C1 segment of cervical spinal cord (tissue), 14 donors: ENCODE measurements around the gene PIH1D1.
"Not testable (repeated sequence)": the region's sequence is repeated elsewhere in the genome, so short reads cannot be mapped to it uniquely, and the experiment has no call there.

Source experiments
- DNase-seq, 14 donors: peaks; one replicate each; lab custom pipeline; 2025; lab: John Stamatoyannopoulos, UW

PIH1D1 gene

DNA sequence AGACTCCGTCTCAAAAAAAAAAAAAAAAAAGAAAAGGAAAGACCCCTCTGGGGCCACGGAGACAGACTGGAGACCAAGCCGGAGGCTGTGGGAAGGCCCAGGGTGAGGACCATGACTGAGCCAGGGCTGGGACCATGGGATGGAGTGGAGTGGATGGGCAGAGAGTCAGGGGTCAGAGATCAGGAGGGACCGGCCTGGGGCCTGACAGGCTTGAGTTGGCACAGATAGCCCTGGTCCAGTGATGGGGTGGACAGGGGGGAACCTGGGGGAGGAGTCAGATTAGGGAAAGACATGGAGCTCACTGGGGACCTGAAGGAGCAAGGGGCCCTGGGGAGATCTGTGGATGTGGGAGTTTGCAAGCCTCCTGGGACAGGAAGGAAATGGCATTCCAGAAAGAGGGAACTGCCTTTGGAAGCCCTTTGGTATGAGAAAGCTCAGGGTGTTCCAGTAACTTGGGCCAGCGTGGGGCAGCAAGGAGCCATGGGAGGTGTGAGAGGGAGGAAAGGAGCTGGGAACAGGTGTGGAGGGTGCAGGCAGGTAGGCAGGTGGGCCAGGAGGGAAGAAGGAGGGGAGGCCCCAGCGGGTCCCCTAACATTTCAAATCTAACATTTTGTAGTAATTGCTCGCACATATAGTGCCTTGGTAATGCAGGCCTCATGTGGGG is 29.5 kb upstream of the PIH1D1 start:
- no peak for DNase-seq

DNA sequence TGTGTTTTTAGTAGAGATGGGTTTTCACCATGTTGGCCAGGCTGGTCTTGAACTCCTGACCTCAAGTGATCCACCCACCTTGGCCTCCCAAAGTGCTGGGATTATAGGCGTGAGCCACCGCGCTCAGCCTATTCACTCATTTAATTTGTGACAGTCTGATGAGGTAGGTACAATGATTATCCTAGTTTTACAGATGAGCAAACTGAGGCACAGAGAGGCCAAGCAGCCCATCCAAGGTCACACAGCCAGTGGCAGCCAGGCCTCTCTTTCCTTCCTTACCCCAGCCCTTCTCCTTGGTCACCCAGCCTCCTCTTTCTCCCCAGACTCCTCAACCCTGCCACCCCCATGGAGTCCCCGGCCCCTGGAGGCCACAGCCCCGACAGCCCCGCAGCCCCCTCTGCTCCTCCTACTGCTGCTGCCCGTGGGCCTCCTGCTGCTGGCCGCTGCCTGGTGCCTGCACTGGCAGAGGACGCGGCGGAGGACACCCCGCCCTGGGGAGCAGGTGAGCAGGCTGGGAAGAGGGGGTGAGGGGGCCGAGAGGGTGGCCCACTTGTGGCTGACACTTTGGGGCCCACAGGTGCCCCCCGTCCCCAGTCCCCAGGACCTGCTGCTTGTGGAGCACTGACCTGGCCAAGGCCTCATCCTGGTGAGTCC is 28.5 kb upstream of the PIH1D1 start:
- DNase-seq = no peak

DNA sequence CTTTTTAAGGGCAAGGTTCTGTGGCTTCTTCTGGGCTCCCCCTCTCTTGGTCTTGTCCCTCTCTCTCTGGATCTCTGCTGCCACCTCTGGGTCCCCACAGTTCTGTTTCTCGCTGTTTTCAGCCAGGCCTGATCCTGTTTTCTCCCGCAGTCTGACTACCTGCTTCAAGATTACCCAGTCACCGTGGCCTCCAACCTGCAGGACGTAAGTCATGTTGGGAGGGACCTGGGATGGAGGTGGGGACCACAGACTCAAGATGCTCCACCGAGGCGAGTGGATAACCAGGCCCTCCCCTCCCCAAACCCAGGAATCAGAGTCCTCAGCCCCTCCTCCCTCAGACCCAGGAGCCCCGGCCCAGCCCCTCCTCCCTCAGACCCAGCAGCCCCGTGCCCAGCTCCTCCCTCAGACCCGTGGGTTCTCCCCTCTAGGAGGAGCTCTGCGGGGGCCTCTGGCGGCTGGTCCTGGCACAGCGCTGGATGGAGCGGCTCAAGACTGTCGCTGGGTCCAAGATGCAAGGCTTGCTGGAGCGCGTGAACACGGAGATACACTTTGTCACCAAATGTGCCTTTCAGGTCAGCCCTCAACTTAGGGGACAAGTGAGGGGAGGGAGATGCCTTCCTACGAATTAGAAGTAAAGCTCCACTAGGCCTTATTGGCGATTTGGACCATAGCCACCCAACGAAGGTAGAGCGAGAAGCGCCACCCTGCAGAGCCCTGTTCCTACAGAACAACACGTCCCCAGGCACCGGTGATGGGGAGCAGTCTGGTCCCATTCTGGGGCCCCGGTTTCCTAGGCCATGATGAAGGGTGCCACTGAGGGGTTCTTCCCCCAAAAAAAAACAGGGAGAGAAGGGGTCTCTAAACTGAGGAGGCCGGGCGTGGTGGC is 24.6 kb upstream of the PIH1D1 start:
- peak in 6 of 14 donors; percentile 9 to 35 (median 16) for DNase-seq

DNA sequence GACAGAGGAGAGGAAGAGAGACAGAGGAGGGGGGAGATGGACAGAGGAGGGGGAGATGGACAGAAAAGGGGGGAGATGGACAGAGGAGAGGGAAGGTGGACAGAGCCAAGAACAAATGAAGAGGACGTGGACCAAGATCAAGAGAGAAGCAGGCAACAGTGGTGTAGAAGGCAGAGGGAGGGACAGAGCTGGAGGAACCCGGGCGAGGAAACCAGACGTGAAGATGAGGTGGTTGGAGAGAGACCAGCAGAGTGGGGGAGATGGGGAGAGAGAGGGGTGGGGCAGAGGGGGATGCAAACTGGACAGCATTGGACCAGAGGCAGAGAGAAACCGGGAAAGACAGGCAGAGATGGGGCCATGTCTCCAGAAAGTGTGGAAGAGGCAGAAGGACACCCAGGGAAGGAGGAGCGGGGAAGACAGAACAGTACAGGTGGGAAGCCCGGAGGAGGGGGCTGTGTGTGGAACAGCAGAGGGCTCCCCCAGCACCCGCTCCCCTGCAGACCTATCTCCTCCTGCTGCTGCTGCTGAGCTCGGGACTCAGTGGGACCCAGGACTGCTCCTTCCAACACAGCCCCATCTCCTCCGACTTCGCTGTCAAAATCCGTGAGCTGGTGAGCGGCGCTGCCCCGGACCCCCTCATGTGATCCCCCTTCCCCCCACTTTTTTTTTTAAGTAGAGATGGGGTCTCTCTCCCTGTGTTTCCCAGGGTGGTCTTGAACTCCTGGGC is 23.7 kb upstream of the PIH1D1 start:
- DNase-seq = no peak

DNA sequence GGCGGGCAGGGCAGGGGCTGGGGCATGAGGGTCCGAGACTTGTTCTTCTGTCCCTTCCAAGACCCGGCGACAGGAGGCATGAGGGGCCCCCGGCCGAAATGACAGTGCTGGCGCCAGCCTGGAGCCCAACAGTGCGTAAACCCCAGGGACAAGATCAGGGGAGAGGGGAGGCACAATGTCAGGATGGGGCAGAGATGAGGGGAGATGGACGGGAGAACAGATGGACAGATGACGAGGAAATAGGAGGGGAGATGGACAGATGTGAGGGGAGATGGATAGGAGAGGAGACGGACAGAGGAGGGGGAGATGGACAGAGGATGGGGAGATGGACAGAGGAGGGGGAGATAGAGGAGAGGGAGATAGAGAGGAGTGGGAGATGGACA is 22.9 kb upstream of the PIH1D1 start:
- DNase-seq = no peak

DNA sequence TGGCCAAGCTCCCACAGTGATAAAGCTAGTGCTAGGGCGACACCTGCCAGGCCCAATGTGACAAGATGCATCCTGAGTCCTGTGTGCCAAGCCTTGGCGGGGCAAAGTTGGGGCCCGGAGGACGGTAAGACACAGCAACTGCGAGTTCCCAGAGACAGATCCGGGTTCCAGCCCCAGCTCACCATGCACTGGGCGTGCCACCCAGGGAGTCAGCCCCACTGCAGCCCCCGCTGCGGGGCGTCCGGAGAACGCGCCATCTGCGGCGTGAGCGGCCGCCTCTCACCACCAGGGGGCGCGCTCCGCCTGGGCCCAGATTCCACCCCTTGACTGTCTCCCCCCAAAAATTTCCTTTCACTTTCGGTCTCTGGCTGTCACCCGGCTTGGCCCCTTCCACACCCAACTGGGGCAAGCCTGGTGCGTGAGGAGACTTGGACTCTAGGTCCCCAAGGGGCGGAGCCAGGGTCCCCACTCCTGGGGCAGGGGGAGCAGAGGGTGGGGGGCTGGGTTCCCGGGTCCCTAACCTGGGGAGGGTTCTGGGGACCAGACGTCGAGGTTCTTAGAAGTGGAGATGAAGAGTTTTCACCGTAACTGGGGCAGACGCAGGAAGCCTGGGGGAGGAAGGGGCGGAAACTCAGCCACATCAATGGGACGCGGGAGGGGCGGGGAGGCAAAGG is 22.4 kb upstream of the PIH1D1 start, which contains the start of gene FLT3LG:
Gene FLT3LG, plus strand, starts transcription at position 348 of the 674 bp plus-strand sequence. CDS start 425 bp downstream, outside the sequence.
- DNase-seq = peak in 12 of 14 donors; percentile 8 to 78 (median 46)

DNA sequence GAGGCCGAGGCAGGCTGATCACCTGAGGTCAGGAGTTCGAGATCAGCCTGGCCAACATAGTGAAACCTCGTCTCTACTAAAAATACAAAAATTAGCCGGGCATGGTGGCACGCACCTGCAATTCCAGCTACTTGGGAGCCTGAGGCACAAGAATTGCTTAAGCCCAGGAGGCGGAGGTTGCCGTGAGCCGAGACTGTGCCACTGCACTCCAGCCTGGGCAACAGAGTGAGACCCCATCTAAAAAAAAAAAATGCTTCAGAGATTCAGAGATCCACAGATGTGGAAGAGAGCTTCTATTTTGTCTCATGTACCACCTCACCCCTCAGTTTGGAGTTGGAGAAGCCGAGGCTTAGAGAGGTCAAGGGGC is 21.9 kb upstream of the PIH1D1 start:
- not testable (repeated sequence) for DNase-seq

DNA sequence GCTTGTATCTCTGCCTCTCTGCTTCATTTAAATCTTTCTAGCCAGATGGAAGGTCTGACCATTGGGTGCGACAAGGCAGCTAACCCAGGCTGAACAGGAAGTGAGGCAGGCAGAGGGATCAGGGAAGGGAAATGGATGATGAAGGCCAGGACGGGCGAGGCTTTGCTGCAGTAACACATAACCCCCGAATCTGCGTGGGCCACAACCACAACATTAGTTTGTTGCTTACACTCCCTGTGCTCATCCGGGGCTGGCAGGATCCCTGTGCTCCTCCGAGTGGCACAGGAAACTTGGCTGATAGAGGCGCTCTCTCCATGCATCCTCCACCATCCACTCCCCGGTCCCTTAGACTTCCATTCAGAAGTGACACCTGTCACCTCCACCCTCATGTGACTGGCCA is 21.3 kb upstream of the PIH1D1 start:
- no peak for DNase-seq

DNA sequence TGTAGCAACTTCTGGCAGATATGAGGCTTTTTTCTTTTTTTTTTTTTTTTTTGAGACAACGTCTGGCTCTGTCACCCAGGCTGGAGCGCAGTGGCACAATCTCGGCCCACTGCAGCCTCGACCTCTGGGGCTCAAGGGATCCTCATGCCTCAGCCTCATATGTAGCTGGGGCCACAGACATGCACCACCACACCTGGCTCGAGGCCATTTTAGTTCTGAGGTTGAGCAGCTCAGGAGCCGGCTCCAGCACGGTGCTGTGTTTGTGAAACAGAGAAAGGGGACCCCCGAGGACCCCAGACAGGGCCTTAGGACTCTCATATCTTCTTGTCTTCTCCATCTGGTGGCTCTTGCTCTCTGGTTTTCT is 19.0 kb upstream of the PIH1D1 start:
- no peak for DNase-seq

DNA sequence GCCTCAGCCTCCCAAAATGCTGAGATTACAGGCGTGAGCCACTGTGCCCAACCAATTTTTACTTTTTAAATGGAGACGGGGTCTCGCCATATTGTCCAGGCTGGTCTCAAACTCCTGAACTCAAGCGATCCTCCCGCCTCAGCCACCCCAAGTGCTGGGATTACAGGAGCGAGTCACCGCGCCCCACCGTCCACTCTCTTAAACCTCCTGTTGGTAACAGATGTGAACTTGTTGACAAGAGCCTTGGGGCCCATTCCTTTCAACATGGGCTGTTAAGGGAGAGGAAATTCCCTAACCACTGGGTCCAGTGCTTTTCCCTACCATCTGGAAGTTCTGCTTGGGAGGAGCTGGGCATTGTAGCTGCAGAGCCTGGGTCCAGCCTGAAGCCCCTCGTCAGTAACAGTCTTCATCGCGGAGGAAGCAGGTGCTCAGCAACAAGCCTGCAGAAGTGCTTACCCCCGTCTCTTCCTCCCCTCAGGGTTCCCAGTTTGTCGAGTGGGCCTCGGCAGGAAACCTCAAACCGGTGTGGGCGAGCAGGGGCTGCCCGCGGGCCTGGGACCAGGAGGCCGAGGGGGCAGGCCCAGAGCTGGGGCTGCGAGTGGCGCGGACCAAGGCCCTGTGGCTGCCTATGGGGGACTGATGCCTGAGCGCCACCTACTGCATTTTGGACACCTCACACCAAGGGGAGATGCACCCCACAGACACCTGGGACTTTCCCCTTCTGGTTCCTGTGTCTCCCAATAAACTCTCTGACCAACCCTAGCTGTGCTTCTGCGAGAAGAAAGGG is 18.4 kb upstream of the PIH1D1 start:
- no peak for DNase-seq

DNA sequence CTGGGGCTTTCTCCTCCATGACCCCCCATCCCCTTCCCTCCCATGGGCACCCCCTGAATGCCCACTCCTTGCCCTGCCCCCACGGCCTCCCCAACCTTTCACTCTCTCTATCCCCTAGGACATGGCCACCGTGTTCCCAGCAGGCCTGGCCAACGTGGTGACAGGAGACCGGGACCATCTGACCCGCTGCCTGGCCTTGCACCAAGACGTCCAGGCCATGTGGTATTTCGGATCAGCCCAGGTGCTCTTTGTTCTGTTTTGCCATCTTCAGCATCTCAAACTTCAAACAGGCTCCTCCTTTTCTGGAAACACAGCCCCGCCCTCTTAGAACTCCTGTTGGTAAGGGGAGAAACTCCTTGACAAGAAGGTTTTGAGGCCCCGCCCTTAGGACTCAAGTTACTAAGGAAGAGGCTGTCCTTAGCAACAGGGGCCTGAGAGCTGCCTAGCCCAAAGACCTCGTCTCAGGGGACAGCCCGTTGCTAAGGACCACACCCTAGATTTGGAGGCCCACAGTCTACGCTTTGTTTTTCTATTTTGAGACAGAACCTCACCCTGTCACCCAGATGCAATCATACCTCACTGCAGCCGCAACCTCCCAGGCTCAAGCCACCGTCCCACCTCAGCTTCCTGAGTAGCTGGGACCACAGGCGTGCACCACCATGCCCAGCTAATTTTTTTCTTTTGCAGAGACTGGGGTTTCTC is 17.3 kb upstream of the PIH1D1 start:
- no peak for DNase-seq

DNA sequence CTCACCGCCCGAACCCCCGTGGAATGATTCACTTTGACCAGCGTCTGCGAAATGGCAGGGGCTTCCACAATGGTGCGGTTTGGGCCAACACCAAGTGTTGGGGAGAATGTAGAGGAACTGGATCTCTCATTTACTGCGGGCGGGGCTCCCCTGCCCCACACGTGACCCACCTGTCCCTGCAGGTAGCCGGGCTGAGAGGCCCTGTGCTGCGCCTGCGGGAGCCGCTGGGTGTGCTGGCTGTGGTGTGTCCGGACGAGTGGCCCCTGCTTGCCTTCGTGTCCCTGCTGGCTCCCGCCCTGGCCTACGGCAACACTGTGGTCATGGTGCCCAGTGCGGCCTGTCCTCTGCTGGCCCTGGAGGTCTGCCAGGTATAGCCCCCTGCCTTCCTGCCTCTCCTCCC is 16.6 kb upstream of the PIH1D1 start:
- DNase-seq = no peak

DNA sequence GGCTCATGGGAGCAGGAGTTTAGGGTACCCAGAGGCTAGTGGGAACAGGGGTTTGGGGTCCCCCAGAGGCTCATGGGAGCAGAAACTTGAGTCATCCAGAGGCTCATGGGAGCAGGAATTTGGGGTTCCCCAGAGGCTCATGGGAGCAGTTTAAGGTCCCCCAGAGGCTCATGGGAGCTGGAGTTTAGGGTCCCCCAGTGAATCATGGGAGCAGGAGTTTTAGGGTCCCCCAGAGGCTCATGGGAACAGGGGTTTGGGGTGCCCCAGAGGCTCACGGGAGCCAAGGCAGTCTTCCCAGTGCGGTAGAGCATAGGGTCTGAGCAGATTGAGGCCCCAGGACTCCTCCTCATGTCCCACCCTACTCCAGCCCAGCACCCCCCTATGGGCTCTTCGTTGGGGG is 13.8 kb upstream of the PIH1D1 start:
- no peak for DNase-seq

DNA sequence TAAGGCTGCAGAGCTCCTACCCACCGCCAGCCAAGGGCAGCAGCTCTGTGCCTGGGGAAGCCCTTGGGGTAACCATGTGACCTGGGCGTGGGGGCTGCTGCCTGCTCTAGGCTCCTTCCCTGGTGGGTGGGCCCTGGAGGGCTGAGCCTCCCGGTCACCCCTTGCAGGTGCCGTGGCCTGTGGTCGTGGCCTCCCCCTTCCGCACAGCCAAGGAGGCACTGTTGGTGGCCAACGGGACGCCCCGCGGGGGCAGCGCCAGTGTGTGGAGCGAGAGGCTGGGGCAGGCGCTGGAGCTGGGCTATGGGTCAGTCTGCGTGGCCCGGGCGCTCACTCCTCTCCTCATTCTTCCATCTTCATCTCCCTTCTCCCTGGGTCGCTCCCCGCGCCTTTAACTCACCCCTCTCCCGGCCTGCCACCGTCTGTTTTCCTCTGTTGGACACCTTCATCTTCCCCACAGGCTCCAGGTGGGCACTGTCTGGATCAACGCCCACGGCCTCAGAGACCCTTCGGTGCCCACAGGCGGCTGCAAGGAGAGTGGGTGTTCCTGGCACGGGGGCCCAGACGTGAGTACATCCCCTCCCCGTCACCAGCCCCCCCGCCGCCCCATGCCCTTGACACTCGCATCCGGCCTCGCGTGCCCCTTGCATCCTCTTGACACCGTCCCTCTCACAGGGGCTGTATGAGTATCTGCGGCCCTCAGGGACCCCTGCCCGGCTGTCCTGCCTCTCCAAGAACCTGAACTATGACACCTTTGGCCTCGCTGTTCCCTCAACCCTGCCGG is 12.5 kb upstream of the PIH1D1 start:
- no peak for DNase-seq

DNA sequence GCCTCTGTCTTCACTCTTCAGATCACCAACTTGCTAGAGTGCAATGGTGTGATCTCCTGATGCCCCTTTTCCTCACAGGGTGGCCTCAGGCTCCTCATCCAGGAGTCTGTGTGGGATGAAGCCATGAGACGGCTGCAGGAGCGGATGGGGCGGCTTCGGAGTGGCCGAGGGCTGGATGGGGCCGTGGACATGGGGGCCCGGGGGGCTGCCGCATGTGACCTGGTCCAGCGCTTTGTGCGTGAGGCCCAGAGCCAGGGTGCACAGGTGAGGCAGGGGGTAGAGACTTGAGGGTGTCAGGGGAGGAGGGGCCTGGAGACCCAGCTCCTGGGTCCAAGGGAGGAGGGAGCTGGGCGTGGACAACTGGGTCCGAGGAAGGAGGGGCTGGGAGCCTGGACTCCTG is 10.9 kb upstream of the PIH1D1 start:
- DNase-seq = no peak

DNA sequence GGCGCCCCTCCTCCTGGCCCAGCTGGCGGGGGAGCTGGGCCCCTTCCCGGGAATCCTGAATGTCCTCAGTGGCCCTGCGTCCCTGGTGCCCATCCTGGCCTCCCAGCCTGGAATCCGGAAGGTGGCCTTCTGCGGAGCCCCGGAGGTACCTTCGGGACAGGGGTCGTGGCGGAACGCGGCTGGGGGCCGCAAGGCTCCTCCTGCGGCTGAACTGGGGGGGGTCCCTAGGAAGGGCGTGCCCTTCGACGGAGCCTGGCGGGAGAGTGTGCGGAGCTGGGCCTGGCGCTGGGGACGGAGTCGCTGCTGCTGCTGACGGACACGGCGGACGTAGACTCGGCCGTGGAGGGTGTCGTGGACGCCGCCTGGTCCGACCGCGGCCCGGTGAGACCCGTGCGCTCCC is 10.0 kb upstream of the PIH1D1 start:
- no peak for DNase-seq

DNA sequence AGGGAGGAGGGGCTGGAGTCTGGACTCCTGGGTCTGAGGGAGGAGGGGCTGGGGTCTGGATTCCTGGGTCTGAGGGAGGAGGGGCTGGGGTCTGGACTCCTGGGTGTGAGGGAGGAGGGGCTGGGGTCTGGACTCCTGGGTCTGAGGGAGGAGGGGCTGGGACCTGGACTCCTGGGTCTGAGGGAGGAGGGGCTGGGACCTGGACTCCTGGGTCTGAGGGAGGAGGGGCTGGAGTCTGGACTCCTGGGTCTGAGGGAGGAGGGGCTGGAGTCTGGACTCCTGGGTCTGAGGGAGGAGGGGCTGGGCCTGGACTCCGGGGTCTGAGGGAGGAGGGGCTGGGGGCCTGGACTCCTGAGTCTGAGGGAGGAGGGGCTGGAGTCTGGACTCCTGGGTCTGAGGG is 9.5 kb upstream of the PIH1D1 start:
- not testable (repeated sequence) for DNase-seq

DNA sequence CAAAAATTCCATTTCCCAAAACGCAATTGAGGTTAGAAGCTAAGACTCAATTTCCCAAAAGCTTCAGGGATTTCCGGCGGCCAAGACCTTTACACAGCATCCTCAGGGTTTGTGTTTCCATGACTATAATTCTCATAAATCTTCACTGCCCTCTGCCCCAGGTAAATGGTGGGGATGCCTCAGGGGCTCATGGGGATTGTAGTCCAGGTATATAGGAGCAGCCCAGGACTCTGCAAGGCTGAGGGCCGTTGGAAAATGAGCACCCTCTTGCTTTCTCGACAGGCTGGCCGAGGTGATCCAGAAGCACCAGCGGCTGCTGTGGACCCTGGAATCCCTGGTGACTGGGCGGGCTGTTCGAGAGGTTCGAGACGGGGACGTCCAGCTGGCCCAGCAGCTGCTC is 7.8 kb upstream of the PIH1D1 start:
- DNase-seq = no peak

DNA sequence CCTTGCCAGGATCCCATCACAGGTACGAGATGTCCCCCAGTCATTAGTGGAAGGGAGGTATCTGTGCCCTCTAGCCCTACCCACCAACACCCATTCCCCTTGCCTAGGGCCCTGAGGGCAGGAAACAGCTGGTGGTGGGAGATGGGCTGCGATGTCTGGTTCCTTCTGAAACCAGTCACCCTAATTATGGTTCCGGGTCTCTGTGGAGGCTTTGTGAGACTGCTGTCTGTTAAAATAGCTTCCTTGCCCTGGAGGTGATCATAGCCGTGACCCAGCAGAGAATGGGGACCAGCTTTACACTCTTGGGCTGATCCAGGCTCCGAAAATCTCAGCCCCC is 6.9 kb upstream of the PIH1D1 start:
- no peak for DNase-seq
